Activated naive CD8-positive, alpha-beta T cell treated with anti-CD3 and anti-CD28 coated beads, Interleukin-2, amount 50 U/mL, for 24 hours (primary cell): ENCODE results near the gene SKI.
"Not testable (repeated sequence)": the region's sequence is repeated elsewhere in the genome, so short reads cannot be mapped to it uniquely, and the experiment has no call there.

Source experiments
- ATAC-seq: fragments of 150-1000 bp; cut with Tn5 transposase; one replicate; pipeline ENCODE4 v1.10.0; 2021
- DNase-seq: peaks from one replicate; pipeline ENCODE4 v3.0.0; 2021
- H3K27ac Mint-ChIP-seq: one replicate; pipeline ENCODE4 v1.8.0; 2021; ENCODE audit warnings: mild to moderate bottlenecking, mixed read lengths
- H3K27me3 Mint-ChIP-seq: one replicate; pipeline ENCODE4 v1.8.0; 2021; ENCODE audit warnings: mixed read lengths
- H3K36me3 Mint-ChIP-seq: one replicate; pipeline ENCODE4 v1.8.0; 2021; ENCODE audit warnings: low read depth, mixed read lengths
- H3K4me1 Mint-ChIP-seq: one replicate; pipeline ENCODE4 v1.8.0; 2021; ENCODE audit warnings: mixed read lengths
- H3K4me3 Mint-ChIP-seq: one replicate; pipeline ENCODE4 v1.8.0; 2021; ENCODE audit warnings: mild to moderate bottlenecking, moderate library complexity, mixed read lengths
- H3K9me3 Mint-ChIP-seq: one replicate; pipeline ENCODE4 v1.8.0; 2021; ENCODE audit warnings: mixed read lengths

The SKI gene

GRCh38 chr1:2327162-2327561, 99.0 kb downstream of the SKI start:
- not testable (repeated sequence) for H3K9me3 Mint-ChIP-seq, H3K4me3 Mint-ChIP-seq, H3K27me3 Mint-ChIP-seq, DNase-seq, H3K27ac Mint-ChIP-seq, H3K36me3 Mint-ChIP-seq, ATAC-seq, H3K4me1 Mint-ChIP-seq

DNA sequence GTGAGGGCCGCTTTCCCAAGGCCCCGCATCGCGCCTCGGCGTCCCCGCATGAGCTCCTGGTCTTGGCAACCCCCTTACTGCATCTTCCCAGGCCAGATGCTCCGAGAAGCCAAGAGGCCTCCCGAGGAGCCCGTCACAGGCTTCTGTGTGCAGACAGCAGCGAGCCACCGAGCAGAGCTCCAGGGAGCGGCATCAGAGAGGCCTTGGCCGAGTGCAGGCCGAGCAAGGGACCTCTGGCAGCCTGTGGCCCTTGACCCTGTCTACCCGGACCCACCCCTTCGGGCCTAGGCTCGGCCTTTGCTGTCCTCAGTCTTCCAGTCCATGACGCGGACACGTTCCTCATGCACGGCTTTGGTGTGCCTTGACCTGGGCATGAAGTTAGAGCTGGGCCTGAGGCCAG, 99.7 kb downstream of the SKI start:
- H3K36me3 Mint-ChIP-seq: no peaks in the 10 kb centered on the region
- no peaks in the 10 kb centered on the region for H3K4me1 Mint-ChIP-seq
- no peak for ATAC-seq
- no peaks in the 10 kb centered on the region for H3K9me3 Mint-ChIP-seq
- H3K27ac Mint-ChIP-seq: no peak overlapping the region
- peaks cover 4% of the 10 kb centered on the region for H3K27me3 Mint-ChIP-seq
- no peak for DNase-seq
- H3K4me3 Mint-ChIP-seq: no peak overlapping the region

- DNase-seq: no peak
Measured at GRCh38 chr1:2328676-2329455, 100.7 kb downstream of the SKI start.

DNA sequence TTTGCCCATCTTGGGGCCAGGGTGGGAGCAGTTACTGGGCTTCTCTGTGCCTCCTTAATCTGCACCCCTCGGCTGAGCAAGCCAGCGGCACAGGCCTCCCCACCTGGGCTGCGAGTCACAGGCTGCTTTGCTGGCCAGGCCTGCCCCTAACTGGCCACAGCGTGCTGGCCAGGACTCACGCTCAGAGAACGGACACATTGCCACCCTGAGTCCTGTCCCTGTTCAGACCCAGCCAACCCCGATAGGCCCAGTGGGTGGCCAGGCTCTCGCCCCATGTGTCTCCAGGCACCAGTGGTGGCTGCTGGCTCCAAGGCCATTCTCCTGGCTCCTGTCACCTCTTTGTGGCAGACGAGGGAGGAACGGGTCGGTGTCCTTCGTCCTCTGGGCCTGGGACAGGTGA, 101.9 kb downstream of the SKI start:
- Mint-ChIP-seq H3K4me3 (no peak overlapping the region), H3K27me3 (peaks cover 3% of the 10 kb centered on the region), H3K4me1 (no peaks in the 10 kb centered on the region), H3K9me3 (no peaks in the 10 kb centered on the region), H3K36me3 (no peaks in the 10 kb centered on the region), H3K27ac (no peak overlapping the region)
- ATAC-seq (no peak), DNase-seq (no peak)

More at GRCh38 chr1:2328676-2329455, 100.7 kb downstream of the SKI start:
- Mint-ChIP-seq H3K4me1 (no peaks in the 10 kb centered on the region), H3K27me3 (peaks cover 4% of the 10 kb centered on the region), H3K36me3 (no peaks in the 10 kb centered on the region), H3K4me3 (no peak overlapping the region), H3K9me3 (no peaks in the 10 kb centered on the region), H3K27ac (no peak overlapping the region)
- no peak for ATAC-seq

DNA sequence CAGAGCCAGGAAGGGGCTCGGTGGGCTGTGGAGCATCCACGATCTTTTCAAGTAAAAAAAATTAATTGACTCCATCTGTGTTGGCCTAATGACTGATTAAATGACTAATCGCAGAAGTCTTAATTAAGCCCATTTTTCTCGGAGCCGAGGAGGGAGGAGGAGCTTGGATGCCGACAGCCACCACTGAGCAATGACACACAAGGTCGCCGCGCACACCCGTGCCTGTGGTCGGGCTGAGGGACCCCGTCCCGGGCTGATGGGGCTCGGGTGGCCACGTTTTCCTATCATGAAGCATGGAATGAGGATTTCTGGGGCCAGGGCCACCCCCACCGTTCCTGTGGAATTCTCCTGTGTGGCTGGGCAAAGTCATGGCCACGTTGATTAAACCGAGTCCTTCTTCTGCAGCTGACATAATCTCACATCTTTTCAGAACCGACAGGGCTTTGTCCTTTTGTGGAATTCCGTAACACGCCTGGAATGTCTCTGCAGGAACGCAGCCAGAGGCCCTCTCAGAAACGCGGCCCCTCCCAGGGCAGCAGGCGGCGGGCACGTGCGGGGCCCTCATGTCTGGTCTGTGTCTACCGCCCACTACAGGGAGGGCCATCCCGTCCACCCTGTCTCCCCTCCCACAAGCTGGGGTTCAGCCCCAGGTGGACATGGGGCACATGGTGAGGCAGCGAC, 102.5 kb downstream of the SKI start:
- no peak overlapping the region for H3K4me3 Mint-ChIP-seq
- ATAC-seq (no peak), DNase-seq (no peak)
- no peaks in the 10 kb centered on the region for H3K4me1 Mint-ChIP-seq
- no peaks in the 10 kb centered on the region for H3K9me3 Mint-ChIP-seq
- no peaks in the 10 kb centered on the region for H3K36me3 Mint-ChIP-seq
- no peaks in the 10 kb centered on the region for H3K27me3 Mint-ChIP-seq
- H3K27ac Mint-ChIP-seq: no peak overlapping the region

DNA sequence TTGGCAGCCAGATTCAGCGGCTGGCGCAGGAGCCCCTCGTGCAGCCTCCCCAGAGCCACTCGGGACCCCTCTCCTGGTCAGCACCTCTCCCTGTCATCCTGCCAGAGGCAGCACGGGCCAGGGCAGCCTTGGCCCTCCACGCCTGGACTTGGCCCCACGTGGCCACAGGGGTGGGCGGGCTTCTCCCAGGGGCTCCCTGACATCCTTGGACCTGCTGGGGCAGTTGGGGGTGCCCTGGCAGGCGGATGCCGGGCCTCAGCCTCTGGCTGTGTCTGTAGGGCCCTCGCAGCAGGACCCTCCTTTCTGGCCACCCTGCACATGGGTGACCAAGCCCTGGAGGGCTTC, 103.1 kb downstream of the SKI start:
- Mint-ChIP-seq H3K36me3 (no peaks in the 10 kb centered on the region), H3K27ac (no peak overlapping the region), H3K27me3 (no peaks in the 10 kb centered on the region), H3K4me3 (no peak overlapping the region), H3K9me3 (no peaks in the 10 kb centered on the region), H3K4me1 (no peaks in the 10 kb centered on the region)
- no peak for ATAC-seq
- DNase-seq: no peak

DNA sequence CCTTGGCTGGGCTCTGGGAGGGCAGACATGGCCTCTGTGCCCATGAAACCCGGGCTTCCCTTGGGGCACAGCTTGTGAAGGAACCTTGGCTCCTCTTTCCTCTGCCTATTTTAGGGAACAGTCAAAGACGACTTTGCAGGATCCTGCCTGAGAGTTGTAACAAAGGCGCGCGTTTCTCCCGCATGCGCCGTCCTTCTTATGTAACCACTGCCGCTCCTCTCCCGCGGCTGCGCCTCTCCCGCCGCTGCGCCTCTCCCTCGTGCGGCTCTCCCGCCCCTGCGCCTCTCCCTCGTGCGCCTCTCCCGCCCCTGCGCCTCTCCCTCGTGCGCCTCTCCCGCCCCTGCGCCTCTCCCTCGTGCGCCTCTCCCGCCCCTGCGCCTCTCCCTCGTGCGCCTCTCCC, 103.5 kb downstream of the SKI start:
- not testable (repeated sequence) for H3K9me3 Mint-ChIP-seq, H3K27ac Mint-ChIP-seq, ATAC-seq, H3K4me3 Mint-ChIP-seq, H3K4me1 Mint-ChIP-seq, H3K27me3 Mint-ChIP-seq, H3K36me3 Mint-ChIP-seq, DNase-seq

DNA sequence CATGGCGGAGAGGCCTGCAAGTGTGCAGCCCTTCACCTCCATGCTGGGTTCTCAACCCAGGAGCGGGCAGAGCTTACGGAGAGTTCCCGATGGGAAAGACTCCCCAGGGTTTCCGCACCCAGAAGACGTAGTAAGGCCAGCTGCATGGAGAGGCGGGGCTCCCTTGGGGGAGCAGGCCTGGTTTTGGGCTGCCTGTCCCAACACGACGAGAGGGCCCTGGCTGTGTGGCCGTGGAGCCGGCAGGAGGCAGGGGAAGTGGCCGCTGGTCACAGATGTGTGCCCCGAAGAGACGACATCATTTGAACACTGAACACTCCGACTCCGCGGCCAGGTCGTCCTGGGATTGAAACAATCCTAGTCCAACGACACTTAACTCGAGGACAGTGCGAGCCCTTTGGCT, 106.2 kb downstream of the SKI start:
- Mint-ChIP-seq H3K4me1 (no peaks in the 10 kb centered on the region), H3K4me3 (no peak overlapping the region), H3K36me3 (no peaks in the 10 kb centered on the region)

GRCh38 chr1:2334883-2335534, 106.9 kb downstream of the SKI start:
- Mint-ChIP-seq H3K4me3 (no peak overlapping the region), H3K36me3 (no peaks in the 10 kb centered on the region), H3K27me3 (no peaks in the 10 kb centered on the region), H3K9me3 (no peaks in the 10 kb centered on the region), H3K4me1 (no peaks in the 10 kb centered on the region), H3K27ac (no peak overlapping the region)
- ATAC-seq: no peak
- no peak for DNase-seq

More for the DNA sequence above, 106.2 kb downstream of the SKI start:
- Mint-ChIP-seq H3K27ac (no peak overlapping the region), H3K27me3 (no peaks in the 10 kb centered on the region), H3K9me3 (no peaks in the 10 kb centered on the region)
- ATAC-seq (no peak), DNase-seq (no peak)

GRCh38 chr1:2335721-2336455, 107.8 kb downstream of the SKI start:
- ATAC-seq: no peak
- H3K36me3 Mint-ChIP-seq: no peaks in the 10 kb centered on the region
- H3K4me1 Mint-ChIP-seq: no peaks in the 10 kb centered on the region
- no peak for DNase-seq
- H3K27ac Mint-ChIP-seq: no peak overlapping the region
- no peaks in the 10 kb centered on the region for H3K27me3 Mint-ChIP-seq
- no peak overlapping the region for H3K4me3 Mint-ChIP-seq
- no peaks in the 10 kb centered on the region for H3K9me3 Mint-ChIP-seq

GRCh38 chr1:2336499-2336898, 108.4 kb downstream of the SKI start:
- Mint-ChIP-seq H3K4me1 (no peaks in the 10 kb centered on the region), H3K4me3 (no peak overlapping the region), H3K27ac (no peak overlapping the region), H3K36me3 (no peaks in the 10 kb centered on the region), H3K27me3 (no peaks in the 10 kb centered on the region), H3K9me3 (no peaks in the 10 kb centered on the region)
- ATAC-seq: no peak
- no peak for DNase-seq

DNA sequence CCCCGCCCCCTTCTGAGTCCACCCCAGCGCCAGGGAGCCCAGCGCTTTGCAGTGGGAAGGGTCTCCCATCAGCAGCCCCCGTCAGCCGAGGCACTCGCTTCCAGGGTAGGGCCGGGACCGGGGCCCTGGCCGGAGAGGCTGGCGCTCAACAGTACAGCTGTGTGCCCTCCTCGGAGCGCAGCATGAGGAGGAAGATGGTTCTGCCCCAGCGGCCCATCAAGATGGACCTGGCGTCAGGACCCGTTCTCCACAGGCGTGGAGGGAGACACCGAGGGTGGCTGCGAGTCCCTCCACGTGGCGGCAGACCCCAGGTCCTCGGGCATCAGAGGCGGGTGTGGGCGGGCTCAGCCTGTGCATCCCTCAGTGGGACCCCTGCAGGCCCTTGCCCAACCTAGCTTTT, 109.0 kb downstream of the SKI start:
- no peaks in the 10 kb centered on the region for H3K36me3 Mint-ChIP-seq
- H3K27me3 Mint-ChIP-seq: no peaks in the 10 kb centered on the region
- H3K4me1 Mint-ChIP-seq: no peaks in the 10 kb centered on the region
- DNase-seq (no peak), ATAC-seq (no peak)
- H3K27ac Mint-ChIP-seq: no peak overlapping the region
- H3K9me3 Mint-ChIP-seq: no peaks in the 10 kb centered on the region
- no peak overlapping the region for H3K4me3 Mint-ChIP-seq

DNA sequence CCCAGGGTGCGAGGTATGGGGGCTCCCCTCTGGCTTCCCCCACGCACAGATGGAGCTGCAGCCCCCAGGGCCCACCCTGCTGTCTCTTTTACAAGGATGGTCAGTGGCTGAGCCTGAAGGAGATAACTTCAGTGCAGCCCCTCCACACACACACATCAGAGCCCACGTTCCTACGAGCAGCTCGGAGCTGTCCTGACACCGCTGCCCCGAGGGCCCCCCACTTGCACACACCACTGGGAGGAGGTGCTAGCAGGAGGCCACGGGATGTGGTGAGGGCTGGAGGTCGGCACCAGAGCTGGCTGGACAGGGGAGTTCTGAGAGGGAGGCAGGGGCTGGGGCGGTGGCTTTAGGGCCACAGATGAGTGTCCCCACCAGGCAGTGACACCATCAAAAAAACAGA, 109.4 kb downstream of the SKI start:
- no peak overlapping the region for H3K4me3 Mint-ChIP-seq
- H3K4me1 Mint-ChIP-seq: no peaks in the 10 kb centered on the region
- DNase-seq (no peak), ATAC-seq (no peak)
- H3K27me3 Mint-ChIP-seq: no peaks in the 10 kb centered on the region
- H3K9me3 Mint-ChIP-seq: no peaks in the 10 kb centered on the region
- no peaks in the 10 kb centered on the region for H3K36me3 Mint-ChIP-seq
- H3K27ac Mint-ChIP-seq: no peak overlapping the region

DNA sequence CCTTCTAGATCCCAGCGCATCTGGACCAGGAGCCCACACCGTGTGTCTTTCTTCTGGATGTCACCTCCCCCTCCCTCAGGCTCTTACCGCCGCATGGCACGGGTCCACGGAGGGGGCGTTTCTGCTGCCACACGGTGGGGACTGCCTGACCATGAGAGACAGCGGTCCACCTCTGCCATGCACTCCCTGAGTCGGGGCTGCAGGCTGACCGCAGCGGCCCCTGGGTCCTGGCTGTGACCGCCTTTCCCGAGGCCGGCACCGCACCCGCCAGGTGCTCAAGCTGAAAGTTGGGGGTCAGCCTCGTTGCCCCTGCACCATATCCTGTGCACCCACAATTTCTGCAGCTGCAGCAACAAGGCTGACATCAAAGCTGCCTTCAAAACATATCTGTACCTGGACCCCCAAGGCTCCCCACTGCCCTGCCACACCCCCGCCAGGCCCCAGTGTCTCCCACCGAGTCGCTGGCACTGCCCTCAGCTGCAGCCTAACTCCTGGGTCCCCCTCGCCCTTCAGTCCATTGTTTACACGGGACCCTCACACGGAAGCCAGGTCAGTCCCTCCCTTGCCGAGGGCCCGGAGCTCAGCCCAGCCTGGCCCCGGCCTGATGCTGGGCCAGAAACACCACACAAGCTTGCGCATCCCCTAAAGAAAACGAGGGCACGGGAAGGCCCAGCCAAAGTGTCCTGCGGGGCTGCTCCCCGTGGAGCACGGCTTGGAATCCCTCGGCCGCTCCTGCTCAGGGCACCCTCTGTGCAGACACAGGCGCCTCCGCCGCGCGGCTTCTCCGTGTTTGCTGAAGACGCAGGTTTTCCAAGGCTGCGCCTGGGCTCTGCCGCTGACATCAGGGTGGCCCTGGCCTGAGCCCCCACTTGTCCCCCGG, 111.3 kb downstream of the SKI start:
- no peak for DNase-seq
- Mint-ChIP-seq H3K27ac (no peak overlapping the region), H3K4me1 (no peaks in the 10 kb centered on the region), H3K4me3 (no peak overlapping the region), H3K9me3 (no peaks in the 10 kb centered on the region), H3K27me3 (no peaks in the 10 kb centered on the region), H3K36me3 (no peaks in the 10 kb centered on the region)
- ATAC-seq: no peak
